Activated CD4-positive, alpha-beta T cell treated with anti-CD3 and anti-CD28 coated beads for 4 hours (primary cell): ENCODE results near the gene PEX14.

Source experiments
- DNase-seq, 2 donors: peaks; one replicate each; pipeline ENCODE4 v3.0.0-alpha.2; 2020

Gene PEX14

DNA sequence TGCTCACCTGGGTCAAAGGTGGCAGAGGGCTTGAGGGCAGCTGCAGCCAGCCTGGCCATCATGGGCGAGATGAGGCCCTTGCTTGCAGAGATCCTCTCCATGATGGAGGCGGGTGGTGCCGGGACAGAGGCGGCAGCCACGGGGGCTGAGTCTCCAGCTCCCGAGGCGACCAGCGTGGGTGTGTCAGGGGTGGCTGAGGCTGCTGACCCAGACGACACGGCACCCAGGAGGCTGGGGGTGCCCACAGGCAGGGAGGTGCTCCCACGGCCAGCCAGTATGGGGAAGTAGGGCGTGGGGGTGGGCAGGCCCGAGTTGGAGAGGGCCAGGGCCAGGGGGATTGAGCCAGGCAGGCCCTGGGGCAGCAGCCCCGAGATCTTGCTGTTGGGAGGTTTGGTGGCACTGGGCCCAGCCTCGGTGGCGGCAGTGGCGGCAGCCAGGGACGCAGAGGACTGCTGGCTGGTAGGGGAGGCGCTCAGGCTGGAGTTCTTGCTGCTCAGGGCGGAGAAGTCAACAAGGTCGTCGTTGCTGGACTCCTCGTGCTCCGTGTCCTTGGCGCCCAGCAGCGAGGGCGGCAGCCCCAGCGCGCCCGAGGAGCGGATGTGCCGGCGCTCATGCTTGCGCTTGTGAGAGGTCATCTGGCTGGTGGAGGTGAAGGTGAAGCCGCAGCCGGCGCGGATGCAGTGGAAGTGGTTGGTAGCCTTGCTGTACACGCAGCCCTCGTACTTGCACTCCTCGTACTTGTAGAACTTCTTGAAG is 178.8 kb downstream of the PEX14 start:
- DNase-seq: no peak

DNA sequence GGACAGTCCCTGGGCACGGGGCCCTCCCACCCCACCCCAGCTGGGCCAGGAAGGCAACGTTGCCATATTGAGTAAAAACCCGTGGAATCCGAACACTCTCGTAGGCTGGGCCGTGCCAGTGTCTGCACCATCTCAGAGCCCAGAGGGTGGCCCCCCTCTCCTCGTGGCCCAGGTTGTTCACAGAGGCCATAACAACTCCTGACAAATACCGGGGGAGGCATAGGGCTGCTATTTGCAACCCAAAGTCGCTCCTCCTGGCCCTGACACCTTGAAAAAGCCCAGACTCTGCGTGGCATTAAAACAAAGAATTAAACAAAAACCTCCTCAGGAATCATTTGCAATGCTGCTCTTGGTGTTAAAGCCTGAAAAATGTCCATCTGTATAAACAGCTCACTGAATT is 180.3 kb downstream of the PEX14 start:
- no peak for DNase-seq

DNA sequence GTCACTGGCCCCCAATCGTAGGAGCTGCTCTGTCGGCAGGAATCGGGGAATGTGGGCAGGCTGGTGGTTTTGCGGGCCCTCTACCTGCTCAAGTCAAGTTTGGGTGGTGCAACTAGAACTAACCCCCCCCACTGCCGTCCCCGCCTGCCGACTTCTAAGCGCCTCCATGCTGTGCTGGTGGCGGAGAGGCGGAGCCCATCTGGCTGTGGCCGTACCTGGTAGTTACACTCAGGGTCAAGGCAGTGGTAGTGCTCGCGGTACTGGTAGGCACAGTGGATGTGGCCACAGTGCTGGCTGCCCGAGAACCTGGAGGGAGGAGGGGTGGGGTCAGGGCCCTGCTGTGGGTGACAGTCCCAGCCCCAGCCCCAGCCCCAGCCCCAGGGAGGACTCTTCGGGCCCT is 181.7 kb downstream of the PEX14 start:
- DNase-seq: no peak

DNA sequence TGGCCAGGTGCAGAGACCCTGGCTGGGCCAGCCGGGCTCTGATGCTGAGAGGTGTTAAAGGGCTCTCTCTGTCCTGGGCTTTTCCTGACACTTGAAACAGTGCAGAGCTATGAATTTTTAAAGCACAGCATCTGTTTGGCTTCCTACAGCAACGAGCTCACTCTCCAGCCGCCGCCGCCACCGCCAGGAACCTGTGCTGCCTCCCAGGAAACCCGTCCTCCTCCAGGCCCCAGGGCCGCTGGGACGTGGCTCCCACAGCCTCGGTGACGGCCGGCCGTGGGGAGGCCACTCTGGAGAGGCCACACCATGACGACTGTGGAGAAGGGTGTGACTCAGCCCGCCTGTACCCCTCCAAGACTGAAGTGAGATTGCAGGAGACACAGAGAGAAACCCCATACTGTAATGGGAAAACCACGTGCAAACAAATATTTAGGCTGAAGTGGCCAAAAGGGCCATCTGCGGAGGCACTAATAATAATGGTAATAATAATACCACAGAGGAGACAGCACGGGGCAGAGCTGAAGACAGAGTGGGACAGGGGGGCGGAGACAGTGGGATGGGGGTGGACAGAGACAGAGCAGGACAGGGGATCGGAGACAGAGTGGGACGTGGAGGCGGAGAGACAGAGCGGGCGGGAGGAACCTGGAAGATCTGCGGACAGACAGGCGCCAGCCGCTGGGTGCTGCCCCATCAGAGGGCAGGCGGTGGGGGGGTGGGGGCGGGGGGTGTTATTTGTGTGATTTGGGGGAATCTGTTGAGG is 182.5 kb downstream of the PEX14 start:
- DNase-seq: no peak

DNA sequence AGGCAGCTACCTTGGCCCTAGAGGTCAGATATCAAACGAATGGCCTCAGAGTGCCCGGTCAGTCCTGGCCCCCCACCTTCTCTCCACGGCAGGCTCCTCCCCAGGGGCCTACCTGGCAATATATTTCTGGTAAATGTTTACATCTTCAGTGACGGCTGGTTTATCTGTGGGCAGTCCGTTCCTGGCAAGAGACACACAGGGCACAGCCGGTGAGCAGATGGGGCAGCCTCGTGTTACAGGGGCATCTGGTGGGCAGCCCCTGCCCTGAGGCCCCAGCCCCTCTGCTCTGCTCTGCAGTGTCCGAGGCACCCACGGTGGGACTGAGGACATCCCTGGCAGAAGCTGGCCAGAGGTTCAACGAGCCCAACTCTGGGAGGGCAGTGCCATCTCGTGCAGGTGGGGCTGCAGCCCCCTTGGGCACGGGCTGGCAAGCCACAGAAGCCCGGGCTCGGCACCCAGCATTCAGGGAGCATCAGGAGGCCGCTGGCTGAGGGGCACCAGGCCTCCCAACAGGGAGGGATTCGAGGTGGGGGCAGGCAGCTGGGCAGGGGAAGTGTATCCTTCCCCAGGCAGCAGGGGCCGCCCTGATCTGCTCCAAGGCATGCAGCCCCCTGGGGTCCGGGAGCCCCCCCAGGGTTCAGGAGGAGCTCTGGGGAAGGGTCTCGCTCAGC is 183.8 kb downstream of the PEX14 start:
- DNase-seq: no peak

DNA sequence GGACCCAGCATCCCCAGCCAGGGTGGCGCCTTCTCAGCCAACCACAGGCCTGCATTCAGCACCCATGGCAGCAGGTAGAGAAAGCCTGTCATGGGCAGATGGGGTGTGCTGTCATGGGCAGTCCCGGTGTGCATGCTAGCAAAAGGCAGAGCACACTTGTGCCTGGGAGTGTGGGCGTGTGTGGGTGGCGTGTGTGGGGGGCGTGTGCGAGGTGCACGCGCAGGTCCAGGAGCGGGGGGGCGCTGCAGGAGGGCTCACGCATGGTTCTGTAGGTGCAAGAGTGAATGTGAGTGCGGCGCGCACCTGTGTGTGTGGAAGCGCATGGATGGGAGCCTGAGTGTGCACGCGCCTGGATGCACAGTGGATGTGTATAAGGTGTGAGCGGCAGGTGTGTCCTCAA is 184.5 kb downstream of the PEX14 start:
- DNase-seq: no peak

DNA sequence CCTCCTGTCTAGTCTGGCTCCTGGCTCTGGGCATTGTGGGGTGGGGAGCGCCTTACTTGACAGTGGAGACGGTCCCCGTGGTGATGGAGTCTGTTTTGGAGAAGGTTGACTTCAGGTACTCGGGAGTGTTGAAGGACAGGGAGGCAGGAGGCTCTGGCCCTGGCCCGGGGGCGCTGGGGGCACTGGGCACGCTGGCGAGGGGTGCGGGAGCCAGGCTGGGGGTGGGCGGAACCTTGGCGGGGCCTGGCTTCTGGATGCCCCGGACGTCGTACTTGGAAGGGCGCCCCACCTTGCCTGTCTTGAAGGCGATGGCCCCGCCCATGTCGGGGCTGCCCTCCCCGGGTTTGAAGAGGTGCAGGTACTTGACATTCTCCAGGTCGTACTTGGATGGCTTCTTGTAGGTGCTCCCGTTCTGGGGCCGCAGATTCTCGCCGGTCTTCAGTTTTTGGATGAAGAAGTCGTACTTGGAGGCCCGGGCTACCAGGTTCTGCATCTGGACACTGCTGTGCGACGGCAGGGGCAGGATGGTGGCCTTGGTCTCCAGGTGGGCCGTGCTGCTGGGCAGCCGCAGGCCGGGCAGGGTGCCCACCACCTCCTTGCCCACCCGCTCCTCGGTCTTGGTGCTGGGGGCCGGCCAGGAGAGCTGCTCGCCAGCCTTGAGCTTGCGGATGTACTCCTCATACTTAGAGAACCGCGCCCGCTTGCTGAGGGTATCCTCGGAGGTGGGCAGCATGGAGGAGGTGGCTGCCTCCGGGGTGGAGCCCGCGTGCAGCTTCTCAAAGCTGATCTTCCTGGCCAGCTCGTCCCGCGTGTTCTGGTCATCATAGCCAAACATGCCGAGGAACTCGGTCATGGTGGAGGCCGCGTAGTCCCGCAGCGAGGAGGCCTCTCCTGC is 185.1 kb downstream of the PEX14 start:
- no peak for DNase-seq

DNA sequence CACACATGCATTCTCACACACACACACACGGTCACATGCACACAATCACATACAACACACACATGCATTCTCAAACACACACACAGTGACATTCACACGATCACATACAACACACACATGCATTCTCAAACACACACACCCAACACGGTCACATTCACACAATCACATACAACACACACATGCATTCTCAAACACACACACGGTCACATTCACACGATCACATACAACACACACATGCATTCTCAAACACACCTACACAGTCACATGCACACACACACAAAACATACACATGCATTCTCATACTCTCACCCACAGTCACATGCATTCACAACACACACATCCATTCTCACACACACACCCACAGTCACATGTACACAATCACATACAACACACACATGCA is 186.7 kb downstream of the PEX14 start:
- DNase-seq: no peak

DNA sequence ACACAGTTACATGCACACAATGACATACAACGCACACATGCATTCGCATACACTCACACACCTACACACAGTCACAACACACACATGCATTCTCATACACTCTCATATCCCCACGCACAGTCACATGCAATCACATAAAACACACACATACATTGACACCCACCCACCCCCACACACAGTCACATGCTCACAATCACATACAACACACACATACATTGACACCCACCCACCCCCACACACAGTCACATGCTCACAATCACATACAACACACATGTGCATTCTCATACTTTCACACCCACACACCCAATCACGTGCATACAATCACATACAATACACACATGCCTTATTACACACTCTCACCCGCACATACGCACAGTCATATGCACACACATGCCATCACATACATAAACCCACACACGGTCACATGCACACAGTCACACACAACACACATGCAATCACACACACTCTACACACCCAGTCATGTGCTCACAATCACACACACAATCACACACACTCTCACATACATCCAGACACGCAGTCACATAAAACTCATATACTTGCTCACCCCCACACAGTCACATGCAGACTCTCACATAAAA is 187.4 kb downstream of the PEX14 start:
- no peak for DNase-seq

DNA sequence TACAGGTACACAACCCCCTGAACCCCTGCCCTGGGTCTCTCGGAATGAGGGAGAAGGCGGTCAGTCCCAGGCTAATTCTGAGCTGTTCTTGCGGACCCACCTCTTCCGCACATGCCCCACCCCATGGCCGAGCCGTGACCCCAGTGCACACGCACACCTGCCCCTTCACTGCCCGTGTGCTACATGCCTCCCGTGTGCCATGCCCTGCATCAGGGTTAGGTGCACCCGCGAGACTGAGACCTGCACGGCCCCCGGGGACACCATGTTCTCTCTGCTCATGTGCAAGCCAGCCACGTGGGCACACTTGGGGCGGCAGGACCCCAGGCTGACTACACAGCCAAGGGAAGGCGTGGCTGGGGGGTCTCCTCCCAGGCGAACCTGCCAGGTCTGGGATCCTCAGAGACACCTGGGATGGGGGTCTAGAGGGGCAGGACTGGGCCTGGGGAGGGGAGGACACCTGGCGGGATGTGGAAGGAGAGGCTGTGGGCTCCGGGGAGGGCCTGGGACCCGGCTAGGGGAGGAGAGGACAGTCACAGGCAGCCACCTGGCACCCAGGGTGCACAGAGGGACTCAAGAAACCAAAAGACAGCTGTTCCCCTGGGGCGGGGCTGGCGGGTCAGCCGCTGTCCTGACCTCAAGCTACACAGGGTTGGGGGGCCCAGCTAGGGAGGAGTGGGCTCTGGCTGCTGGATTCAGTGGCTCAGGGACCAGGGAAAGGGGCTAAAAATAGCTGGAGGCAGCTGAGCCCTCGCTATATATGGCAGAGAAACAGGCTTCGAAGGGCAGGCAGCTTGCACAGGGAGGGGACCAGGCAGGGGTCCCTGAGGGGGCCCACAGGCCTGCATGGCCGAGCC is 188.3 kb downstream of the PEX14 start:
- no peak for DNase-seq

DNA sequence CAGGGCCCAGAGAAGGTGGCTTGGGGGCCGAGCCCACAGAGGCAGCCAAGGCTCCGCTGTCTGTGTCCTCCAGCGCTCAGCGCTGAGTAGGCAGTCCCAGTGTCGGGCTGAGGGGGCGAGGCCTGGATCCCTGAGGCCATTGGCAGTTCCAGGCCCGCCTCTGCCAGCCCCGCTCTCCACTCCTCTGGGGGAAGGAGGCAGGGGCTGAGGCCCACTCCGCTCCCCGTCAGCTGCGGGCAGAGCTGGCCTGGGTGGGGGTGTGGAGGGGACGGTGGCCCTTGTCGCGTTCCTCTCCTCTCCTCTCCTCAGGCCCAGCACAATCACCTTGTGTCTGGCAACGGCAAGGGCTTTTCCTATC is 188.9 kb downstream of the PEX14 start:
- DNase-seq: no peak

DNA sequence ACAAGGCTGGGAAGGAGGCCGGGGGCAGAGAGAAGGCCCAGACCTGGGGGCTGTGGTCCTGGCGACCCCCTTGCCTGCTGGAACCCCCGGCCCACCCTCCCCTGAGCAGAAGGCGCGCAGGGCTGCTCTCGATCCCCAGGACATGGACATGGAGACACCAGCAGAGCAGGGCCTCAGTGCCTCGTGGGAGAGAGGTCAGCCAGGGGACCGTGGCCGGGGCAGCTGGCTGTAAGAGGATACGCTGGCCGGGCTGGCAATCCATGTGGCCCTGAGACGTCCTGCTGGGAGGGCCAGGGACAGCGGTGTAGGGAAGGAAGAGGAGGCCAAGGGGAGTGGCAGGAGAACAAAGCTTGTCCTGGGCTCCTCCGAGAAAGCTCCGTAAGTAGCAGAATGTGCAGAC is 189.5 kb downstream of the PEX14 start:
- no peak for DNase-seq

DNA sequence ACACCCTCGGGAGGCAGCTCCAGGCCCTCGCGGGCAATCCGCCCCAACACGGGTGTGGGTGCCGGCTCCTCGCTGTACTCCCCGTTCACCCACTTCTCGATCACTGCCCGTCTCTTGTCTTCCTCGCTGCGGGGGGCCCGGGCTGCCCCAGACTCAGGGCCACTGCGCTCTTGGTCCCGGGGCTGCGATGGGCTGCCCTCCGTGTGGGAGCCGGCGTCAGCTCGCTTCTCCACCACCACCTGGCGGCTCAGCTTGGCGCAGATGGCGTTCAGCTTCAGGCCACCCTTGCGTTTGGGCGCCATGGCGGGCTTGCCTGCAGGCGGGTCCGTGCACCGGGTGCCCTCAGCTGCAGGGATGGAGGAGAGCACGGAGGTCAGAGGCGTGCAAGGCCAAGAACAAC is 190.5 kb downstream of the PEX14 start:
- no peak for DNase-seq

DNA sequence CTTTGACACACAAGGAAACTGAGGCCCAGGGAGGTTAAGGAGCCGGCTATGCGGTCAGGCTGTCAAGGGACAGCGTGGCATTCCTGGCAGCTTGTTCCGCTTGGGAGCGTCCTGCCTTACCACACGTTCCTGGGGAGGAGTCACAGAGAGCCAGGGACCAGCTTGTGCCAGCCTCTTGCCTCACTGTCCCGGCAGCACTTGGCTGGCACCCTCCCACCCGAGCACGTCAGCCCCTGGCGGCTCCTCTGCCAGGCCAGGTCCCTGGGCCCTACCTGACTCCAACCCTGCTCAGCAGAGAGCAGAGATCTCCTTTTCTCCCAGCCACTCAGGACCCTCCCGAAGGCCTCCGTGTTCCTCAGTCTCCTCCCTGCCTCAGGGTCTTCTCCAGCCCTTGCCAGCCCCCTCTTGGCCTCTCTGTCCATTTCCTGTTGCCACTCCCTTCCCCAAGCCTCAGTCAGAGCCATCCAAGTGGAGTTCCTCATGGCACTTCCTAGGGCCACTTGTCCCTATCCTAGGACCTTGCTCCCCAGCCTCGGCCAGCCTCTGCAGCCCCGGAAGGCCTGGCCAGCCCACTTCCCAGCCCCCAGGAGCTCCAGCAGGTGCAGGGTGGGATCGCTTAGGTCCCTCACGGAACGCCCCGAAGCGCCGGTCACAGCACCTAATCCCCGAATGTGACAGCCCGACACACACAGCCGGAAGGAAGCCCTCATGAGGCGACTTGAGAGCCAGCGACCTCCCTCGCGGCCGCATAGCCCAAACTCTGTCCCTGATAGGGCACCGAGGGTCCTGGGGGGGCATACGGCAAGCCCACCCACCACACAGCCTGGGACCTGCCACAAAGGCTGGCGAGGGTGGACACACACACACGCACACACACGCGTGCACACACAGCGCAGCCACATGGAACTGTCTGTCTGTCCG is 191.4 kb downstream of the PEX14 start:
- DNase-seq: no peak

DNA sequence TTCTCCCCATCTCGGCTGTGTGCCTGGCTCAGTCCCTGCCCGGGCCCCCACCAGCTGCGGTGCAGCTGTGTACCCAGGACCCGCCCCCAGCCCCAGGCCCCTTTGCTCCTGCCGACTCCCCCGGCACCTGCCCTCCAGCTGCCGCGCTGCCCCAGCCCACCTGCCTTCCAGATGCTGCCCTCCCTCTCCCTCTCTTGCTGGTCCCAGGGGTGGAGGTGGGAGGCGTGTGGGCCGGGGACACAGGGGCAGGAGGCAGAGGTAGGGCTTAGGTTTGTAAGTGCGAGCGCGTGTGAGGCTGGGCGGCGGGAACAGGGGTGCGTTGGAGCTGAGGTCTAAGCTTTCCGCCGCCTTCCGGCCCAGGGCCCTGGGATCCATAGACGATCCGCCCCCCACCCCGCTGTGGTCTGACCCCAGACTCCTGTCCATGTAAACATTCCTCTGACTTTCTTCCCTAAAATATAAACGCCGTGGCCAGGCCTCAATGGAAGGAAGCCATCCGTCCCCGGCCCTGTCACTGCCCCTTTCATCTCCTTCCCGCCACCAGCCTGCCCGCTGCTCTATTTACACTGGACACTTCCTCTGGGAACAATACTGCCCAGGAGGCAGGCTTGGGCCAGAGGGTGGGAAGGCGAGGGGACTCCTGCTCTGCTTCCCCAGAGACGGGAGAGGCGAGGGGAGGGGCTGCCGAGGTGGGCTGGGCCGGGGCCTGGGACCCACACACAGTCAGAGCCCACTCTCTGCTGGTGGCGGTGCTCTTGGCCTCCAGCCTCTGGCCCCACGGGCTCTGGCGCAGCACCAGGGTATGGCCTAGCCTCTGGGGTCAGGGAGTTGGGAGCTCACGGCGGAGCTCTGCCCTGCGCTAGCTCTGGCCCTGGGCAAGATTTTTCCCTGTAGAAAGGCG is 193.4 kb downstream of the PEX14 start:
- no peak for DNase-seq

DNA sequence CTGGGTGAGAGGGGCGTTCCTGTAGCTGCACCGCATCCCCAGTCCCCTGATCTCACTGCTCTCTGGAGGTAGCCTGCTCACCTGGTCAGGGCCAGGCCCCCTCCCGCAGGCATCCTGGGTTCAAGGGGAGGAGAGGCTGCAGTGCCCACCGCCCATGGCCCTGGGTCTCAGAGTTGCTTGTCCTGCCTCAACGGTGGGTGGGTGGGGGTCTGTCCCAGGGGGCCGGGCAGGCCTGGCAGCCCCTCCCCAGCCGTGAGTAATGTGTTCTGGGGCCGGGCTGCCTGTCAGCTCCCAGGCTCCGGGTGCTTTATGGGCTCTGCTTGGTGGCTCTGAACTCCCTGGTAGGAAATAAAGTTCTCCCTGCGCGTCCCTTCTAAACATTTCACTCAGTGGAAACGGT is 194.8 kb downstream of the PEX14 start:
- DNase-seq: no peak

DNA sequence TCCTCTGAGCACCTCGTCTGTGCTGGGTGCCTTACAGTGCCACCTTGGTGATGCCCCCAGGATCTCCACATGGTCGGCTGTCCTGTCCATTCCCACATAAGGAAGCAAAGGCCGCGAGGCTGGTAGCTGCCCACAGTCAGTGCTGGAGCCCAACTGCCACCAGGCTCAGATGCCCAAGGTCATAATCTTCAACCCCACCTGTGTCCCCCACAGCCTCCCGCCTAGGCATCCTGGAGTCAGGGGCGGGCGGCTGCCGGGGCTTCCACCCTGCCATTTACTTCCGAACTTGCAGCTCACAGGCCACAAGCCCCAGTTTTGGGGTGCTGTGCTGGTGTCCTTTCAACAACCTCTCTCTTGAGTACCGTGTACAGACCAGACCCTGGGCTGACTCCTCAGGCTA is 195.4 kb downstream of the PEX14 start:
- no peak for DNase-seq

DNA sequence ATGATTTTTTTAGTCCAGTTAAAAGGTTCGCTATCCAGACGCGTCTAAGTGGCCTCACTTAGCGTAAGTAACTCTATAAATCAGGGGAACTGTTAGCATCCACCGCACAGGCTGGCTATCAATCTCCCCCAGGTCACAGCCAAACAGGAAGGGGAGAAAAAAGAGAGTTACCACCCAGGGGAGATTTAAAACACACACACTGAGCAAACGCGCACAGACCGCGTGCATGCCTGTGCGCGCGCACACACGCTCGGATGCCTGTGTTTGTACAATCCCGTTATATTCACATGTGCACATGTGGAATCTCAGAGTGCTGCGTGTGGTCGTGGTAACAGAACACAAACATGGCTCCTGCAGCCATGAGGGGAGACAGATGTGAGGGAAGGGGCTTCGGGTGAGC is 196.3 kb downstream of the PEX14 start:
- no peak for DNase-seq

DNA sequence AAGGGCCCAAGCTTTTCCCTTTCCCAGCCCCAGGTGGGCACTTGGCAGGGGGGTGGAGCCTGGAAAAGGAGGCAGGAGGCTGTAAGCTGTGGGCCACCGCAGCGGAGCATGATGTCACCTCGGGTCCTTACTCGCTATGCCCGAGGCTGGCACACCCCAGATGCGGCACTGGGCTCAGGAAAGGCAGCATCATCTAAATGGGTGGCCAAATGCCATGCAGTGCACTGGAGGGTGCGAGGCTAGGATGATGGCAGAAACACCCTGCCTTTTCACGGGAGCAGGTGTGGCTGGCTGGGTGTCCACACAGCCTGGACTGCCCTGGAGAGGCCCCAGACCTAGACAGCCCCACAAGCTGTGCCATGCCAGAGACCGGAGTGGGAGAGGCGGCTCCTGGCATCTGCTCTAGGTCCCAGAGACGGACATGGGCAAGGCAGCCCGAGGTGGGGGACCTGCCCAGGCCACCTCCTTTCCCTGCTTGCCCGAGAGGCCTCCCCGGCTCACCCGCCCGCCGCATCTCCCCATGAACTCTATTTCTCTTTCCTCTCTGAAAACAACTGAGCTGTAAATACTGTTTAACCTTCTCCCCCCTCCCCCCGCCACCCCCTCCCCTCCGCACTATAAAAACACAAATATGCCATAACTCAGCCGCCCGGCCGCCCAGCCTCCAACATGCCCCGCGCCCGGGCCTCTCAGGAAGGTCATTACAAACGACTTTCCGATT is 197.0 kb downstream of the PEX14 start:
- no peak for DNase-seq
